ENCODE results near the gene MAPK8IP3. TPM values are rescaled to one million over a fixed set of nuclear protein-coding genes. Genes with fewer than 3 reads are reported as not detected.

MAPK8IP3 gene
- total RNA-seq, 4 donors from 2014 or later = 78.1 to 456 (median 193) TPM

GRCh38 chr16:1689853-1690252 is 16.1 kb upstream of the MAPK8IP3 start:
- H3K27me3 ChIP-seq = no peaks in the 10 kb centered on the region
- H3K9me3 ChIP-seq = no peaks in the 10 kb centered on the region
- H3K4me3 ChIP-seq = no peak overlapping the region
- H3K4me1 ChIP-seq = no peaks in the 10 kb centered on the region
- H3K36me3 ChIP-seq = peaks cover 0 to 65% (median 0%) of the 10 kb centered on the region in 3 donors
- no peak for DNase-seq
- no peak overlapping the region for H3K27ac ChIP-seq
- TF ChIP-seq, protein P1, sequence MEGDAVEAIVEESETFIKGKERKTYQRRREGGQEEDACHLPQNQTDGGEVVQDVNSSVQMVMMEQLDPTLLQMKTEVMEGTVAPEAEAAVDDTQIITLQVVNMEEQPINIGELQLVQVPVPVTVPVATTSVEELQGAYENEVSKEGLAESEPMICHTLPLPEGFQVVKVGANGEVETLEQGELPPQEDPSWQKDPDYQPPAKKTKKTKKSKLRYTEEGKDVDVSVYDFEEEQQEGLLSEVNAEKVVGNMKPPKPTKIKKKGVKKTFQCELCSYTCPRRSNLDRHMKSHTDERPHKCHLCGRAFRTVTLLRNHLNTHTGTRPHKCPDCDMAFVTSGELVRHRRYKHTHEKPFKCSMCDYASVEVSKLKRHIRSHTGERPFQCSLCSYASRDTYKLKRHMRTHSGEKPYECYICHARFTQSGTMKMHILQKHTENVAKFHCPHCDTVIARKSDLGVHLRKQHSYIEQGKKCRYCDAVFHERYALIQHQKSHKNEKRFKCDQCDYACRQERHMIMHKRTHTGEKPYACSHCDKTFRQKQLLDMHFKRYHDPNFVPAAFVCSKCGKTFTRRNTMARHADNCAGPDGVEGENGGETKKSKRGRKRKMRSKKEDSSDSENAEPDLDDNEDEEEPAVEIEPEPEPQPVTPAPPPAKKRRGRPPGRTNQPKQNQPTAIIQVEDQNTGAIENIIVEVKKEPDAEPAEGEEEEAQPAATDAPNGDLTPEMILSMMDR (IDR thresholded peaks at IDR 0.05) = no peak
- no peak for TF ChIP-seq POLR2A (IDR thresholded peaks at IDR 0.05)

DNA sequence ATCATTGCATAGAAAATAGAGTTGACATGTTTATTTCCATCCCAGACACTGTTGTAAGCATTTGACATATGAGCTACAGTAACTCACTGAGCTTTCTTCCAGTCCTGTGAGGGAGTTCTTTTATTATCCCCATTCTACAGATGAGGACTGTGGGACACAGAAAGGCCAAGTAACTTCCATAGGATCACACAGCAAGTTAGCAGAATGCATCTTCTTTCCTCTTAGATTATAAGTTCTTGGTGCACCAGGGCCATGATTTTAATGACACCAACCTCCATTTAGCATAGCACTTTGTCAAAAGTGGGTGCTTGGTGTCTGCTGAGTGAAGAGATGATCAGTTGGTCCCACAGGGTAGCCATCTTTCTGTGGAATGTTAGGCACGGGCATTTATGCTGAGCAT is 15.2 kb upstream of the MAPK8IP3 start:
- Histone ChIP-seq H3K9me3 (no peaks in the 10 kb centered on the region), H3K36me3 (peaks cover 0 to 60% (median 0%) of the 10 kb centered on the region in 3 donors), H3K4me1 (no peaks in the 10 kb centered on the region), H3K27ac (no peak overlapping the region), H3K4me3 (no peak overlapping the region), H3K27me3 (no peaks in the 10 kb centered on the region)
- no peak for TF ChIP-seq POLR2A (IDR thresholded peaks at IDR 0.05)
- TF ChIP-seq, protein P1 (IDR thresholded peaks at IDR 0.05) = no peak
- no peak for DNase-seq

DNA sequence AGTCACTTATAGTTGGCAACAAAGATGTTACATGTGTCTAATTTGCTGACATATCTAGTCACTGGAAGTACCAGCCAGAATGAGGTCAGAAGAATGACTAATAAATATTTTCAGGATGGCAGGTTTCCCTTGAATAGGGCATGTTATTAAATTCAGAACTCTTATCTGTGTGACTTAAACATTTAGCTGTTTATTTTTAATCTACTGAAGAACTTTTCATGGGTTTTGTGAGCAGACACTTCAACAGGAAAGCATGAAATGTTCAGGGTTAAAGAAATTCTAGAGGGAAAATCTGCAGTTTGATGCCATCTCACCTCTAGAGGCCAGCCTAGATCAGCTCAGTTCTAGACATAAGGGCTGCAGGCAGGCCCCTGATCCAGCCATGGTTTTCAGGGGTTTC is 14.7 kb upstream of the MAPK8IP3 start:
- Histone ChIP-seq H3K4me3 (no peak overlapping the region), H3K4me1 (no peaks in the 10 kb centered on the region), H3K27ac (no peak overlapping the region), H3K36me3 (peaks cover 0 to 60% (median 0%) of the 10 kb centered on the region in 3 donors), H3K9me3 (no peaks in the 10 kb centered on the region), H3K27me3 (no peaks in the 10 kb centered on the region)
- TF ChIP-seq POLR2A (IDR thresholded peaks at IDR 0.05) = no peak
- TF ChIP-seq, protein P1 (IDR thresholded peaks at IDR 0.05) = no peak
- DNase-seq = no peak

DNA sequence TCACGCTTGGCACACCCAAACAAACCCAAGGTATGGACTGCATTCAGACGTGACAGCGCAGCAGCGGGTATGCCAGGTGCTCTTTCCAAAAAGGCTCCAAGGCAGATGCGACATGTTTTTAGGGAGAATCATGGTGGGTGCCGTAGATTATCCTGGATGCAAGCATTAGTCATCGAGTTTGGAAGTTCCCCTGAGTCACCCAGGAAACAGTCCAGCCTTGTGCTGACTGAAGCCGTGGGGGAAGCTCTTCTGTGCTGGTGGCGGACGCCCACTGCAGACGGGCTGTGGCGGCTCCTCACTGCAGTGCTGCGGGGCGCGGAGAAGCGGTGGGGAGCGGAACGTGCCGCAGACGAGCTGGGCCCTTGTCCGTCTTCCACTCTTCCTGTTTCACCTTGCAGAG is 14.0 kb upstream of the MAPK8IP3 start:
- H3K27me3 ChIP-seq = no peaks in the 10 kb centered on the region
- H3K4me1 ChIP-seq = no peaks in the 10 kb centered on the region
- no peak overlapping the region for H3K27ac ChIP-seq
- H3K36me3 ChIP-seq = peaks cover 0 to 54% (median 0%) of the 10 kb centered on the region in 3 donors
- DNase-seq = no peak
- TF ChIP-seq POLR2A (IDR thresholded peaks at IDR 0.05) = no peak
- TF ChIP-seq, protein P1 (IDR thresholded peaks at IDR 0.05) = no peak
- H3K4me3 ChIP-seq = no peak overlapping the region
- no peaks in the 10 kb centered on the region for H3K9me3 ChIP-seq

- H3K9me3 ChIP-seq = no peaks in the 10 kb centered on the region
- no peak overlapping the region for H3K27ac ChIP-seq
- H3K4me1 ChIP-seq = no peaks in the 10 kb centered on the region
- H3K27me3 ChIP-seq = no peaks in the 10 kb centered on the region
- peaks cover 0 to 70% (median 0%) of the 10 kb centered on the region in 3 donors for H3K36me3 ChIP-seq
- no peak for DNase-seq
- TF ChIP-seq POLR2A (IDR thresholded peaks at IDR 0.05) = no peak
- TF ChIP-seq, protein P1 (IDR thresholded peaks at IDR 0.05) = no peak
- H3K4me3 ChIP-seq = no peak overlapping the region
These were observed 9.1 kb upstream of the MAPK8IP3 start for GRCh38 chr16:1696863-1697262.

DNA sequence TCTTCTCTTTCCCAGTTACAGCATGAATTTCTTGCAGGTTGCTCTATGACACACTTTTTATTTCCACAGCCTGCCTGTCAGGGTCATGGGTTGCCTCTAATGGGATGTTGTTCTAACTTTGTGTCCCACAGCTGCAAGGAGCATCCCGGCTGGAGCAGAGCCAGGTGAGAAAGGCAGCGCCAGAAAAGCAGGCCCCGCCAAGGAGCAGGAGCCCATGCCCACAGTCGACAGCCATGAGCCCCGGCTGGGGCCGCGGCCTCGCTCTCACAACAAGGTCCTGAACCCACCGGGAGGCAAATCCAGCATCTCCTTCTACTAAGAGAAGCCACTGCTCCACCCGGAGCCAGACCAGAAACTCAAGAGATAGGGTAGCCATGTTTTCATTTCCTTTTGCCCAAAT is 7.3 kb upstream of the MAPK8IP3 start:
- Histone ChIP-seq H3K36me3 (peaks cover 0 to 58% (median 0%) of the 10 kb centered on the region in 3 donors), H3K4me1 (no peaks in the 10 kb centered on the region), H3K9me3 (no peaks in the 10 kb centered on the region), H3K27ac (no peak overlapping the region), H3K4me3 (no peak overlapping the region), H3K27me3 (no peaks in the 10 kb centered on the region)
- TF ChIP-seq, protein P1 (IDR thresholded peaks at IDR 0.05) = no peak
- TF ChIP-seq POLR2A (IDR thresholded peaks at IDR 0.05) = no peak
- DNase-seq = no peak

Data from Peyer's patch (tissue), 4 donors.